GM12874 (cell line): Measurements from ENCODE around the gene SEMA3A.

ENCODE experiments used
- TF ChIP-seq, protein P1 (sequence below): IDR thresholded peaks from 2 replicates; pipeline ENCODE4 v1.5.1; 2011; ENCODE audit warnings: low read depth, mild to moderate bottlenecking, control low read depth, low read length, moderate library complexity; ENCODE audit not compliant: insufficient read depth

Gene SEMA3A

GRCh38 chr7:84043661-84044191 lies 150.9 kb downstream of the SEMA3A start:
- TF ChIP-seq, protein P1, sequence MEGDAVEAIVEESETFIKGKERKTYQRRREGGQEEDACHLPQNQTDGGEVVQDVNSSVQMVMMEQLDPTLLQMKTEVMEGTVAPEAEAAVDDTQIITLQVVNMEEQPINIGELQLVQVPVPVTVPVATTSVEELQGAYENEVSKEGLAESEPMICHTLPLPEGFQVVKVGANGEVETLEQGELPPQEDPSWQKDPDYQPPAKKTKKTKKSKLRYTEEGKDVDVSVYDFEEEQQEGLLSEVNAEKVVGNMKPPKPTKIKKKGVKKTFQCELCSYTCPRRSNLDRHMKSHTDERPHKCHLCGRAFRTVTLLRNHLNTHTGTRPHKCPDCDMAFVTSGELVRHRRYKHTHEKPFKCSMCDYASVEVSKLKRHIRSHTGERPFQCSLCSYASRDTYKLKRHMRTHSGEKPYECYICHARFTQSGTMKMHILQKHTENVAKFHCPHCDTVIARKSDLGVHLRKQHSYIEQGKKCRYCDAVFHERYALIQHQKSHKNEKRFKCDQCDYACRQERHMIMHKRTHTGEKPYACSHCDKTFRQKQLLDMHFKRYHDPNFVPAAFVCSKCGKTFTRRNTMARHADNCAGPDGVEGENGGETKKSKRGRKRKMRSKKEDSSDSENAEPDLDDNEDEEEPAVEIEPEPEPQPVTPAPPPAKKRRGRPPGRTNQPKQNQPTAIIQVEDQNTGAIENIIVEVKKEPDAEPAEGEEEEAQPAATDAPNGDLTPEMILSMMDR = no peak

GRCh38 chr7:84042110-84042539 lies 152.5 kb downstream of the SEMA3A start:
- TF ChIP-seq, protein P1 = no peak

GRCh38 chr7:84041649-84042048 lies 152.9 kb downstream of the SEMA3A start:
- TF ChIP-seq, protein P1 = no peak

GRCh38 chr7:84040355-84040754 lies 154.2 kb downstream of the SEMA3A start:
- TF ChIP-seq, protein P1 = no peak

DNA sequence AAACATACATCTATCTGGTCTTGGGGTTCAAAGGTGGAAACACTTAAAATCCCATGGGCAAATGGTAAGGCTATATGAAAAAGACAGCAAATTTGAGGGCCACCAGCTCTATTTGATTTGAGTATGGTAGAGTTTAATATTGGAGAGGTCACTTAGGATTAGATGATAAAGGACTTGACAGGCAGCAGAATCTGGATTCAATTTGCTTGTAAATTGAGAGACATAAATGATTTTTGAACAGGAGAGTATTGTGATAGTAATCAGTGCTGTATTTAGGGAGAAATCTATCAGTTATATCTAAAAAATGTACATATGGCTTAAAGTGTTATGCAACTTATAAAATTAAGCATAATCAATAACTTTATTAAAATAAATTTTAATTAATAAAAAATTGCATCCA lies 155.2 kb downstream of the SEMA3A start:
- TF ChIP-seq, protein P1 = no peak

DNA sequence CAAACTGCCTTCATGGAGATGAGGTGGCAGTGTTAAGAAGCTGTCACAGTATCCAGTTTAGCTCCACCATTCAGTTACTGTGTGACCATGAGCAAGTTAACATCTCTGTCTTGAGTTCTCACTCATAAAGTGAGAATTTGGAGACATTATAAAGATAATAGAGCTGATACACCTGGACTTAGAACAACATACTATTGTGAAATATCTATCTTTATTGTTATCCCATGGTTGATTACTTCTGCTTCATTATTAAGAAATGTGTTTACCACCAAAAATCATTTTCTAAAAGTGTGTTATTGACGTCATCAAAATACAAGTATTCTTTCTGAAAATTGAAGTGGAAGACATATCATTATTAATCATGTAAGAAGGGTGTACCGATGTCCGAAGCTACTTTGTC lies 166.9 kb downstream of the SEMA3A start:
- TF ChIP-seq, protein P1 = no peak

DNA sequence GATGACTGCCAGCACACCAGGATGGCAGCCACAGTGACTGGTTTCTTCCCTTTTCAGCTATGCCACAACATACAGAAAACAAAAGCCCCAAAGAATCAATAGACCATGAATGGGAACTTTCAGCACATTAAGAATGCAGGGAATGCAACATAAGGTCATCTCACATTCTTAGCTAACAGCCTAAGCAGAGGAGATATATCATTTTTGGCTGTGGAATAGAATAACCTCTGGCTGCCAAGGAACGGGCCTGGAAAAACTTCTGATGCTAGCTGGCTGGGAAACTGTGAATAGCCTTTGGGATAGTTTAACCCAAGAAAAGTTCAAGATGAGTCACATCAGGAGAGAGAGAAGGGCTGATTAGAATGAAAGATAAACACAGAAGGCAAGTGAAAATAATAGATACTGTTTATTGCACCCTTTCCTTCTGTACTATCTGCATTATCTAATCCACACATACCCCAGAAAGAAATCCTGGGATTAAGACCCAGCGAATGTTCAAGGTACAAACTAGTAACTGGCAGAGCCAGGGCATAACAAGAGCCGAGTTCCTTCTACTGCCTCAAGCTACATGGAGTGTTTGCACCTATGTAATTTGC lies 169.2 kb downstream of the SEMA3A start:
- TF ChIP-seq, protein P1 = no peak
